WI38 (cell line): Measurements from ENCODE around the gene ZNF701.

ENCODE experiments used
- H3K4me3 ChIP-seq: 2 replicates; pipeline ENCODE4 v1.5.1; 2011; ENCODE audit warnings: low read depth, mild to moderate bottlenecking, control low read depth, low read length
- TF ChIP-seq, protein P1 (sequence below): IDR thresholded peaks from 2 replicates; pipeline ENCODE4 v1.5.1; 2012; ENCODE audit warnings: low read depth, mild to moderate bottlenecking, control low read depth, low read length

Gene ZNF701

GRCh38 chr19:52570000-52570861 is at the start of gene ZNF701:
TSS of gene ZNF701 (plus strand) at chr19:52570287. CDS start at chr19:52574148, 3,861 bp downstream.
- TF ChIP-seq, protein P1, sequence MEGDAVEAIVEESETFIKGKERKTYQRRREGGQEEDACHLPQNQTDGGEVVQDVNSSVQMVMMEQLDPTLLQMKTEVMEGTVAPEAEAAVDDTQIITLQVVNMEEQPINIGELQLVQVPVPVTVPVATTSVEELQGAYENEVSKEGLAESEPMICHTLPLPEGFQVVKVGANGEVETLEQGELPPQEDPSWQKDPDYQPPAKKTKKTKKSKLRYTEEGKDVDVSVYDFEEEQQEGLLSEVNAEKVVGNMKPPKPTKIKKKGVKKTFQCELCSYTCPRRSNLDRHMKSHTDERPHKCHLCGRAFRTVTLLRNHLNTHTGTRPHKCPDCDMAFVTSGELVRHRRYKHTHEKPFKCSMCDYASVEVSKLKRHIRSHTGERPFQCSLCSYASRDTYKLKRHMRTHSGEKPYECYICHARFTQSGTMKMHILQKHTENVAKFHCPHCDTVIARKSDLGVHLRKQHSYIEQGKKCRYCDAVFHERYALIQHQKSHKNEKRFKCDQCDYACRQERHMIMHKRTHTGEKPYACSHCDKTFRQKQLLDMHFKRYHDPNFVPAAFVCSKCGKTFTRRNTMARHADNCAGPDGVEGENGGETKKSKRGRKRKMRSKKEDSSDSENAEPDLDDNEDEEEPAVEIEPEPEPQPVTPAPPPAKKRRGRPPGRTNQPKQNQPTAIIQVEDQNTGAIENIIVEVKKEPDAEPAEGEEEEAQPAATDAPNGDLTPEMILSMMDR, result no peak

DNA sequence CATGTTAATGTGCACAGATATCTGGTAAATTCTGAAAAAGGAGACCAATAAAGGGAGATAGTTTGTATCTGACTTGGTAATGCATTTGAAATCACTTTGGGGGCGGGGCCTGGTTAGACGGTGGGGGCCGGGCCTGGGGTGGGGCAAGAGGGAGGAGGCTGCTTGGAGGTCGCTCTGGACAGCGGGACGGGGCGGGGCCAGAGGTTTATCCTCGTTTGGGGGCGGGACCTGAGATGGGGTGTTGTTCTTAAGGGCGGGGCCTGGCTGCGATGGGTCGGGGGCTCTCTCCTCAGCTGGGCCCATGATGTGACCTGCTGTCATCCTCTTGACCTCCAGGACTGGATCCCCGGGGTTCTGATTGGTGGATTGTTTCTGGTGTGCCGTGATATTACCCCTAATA is 47.5 kb upstream of the ZNF701 start:
- TF ChIP-seq, protein P1, result no peak
- no peak overlapping the region for H3K4me3 ChIP-seq

More at GRCh38 chr19:52570000-52570861, at the start of gene ZNF701:
- H3K4me3 ChIP-seq, result peak within 1 kb of the TSS; percentile 93

DNA sequence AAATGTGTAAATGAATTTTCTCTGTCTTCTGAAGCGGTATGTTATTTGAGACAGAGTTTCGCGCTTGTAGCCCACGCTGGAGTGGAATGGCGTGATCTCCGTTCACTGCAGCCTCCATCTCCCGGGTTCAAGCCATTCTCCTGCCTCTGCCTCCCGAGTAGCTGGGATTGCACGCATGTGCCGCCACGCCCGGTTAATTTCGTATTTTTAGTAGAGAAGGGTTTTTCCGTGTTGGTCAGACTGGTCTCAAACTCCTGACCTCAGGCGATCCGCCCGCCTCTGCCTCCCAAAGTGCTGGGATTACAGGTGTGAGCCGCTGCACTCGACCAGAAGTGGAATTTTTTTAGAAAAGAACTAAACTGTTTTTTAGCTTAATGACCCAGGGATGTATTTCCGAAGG is 46.0 kb upstream of the ZNF701 start:
- TF ChIP-seq, protein P1, result no peak
- no peak overlapping the region for H3K4me3 ChIP-seq

DNA sequence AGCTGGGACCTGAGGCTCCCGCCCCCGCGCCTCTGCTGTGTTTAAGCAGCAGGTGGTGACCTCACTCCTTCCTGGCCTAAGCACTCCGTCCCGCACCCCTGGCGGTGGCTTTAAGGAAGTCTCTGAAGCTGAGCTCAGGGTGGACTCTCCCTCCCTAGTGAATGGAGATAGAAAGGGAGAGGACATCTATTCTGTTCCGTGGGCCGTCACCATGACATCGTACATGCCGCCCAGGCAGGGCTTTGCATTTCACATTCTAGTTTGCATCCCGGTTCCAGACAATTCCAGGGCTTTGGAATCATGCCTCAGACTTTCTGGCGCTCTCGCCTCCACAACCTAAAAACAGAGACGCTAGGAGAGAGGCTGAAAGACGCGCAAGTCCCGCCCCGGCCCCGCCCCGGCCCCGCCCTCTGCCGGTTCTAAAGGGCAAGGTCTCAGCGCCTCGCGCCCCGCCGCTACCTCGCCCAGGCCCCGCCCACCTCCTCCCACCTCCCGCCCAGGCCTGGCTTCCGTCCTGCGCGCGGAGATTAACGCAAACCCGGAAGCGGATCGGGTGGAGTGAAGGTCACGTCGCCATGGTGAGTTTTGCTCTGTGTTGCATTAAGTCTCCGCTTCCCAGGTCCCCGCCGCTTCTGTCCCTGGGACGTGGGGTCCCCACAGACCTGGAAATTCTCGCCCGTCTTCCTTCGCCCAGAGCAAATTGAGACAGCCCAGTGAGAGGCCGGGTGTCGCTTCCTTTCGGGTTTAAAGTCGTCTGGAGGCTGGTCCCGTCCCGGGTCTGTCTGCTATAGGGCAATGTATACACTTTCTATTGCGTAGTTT is 42.7 kb upstream of the ZNF701 start, which contains the start of gene ZNF808:
Gene ZNF808 (plus strand): TSS at position 535 of the 822 bp plus-strand sequence. CDS start 15,617 bp downstream, outside the sequence.
- TF ChIP-seq, protein P1, result peak; percentile 60
- H3K4me3 ChIP-seq, result peak within 1 kb of the TSS; percentile 79

DNA sequence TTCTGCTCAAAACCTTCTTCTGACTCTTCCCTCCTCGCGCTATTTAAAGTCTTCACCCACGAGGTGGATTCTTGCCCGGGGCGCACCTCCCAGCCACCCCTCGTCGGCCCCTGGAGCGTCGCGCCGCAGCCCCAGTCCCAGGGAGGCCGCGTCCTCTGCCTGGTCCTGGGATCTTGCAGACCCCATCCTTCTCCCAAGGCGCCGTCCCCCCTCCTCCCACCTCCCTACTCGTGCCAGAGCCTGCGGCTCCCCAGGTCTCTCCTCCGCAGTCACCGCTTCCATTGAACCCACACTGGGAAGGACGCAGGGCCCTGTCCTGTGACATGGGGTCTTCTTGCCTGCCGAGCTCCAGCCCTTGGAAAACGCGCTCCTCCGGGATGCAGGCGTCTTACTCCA is 42.1 kb upstream of the ZNF701 start:
- H3K4me3 ChIP-seq, result peak overlapping the region; percentile 79
- TF ChIP-seq, protein P1, result no peak

- TF ChIP-seq, protein P1, result no peak
- H3K4me3 ChIP-seq, result no peak overlapping the region
Measured at GRCh38 chr19:52532480-52532879, 37.6 kb upstream of the ZNF701 start.
